ENCODE measurements around the gene ARHGAP24. TPM values are rescaled to one million over a fixed set of nuclear protein-coding genes. Genes with fewer than 3 reads are reported as not detected.

ARHGAP24 gene
- total RNA-seq, 1 experiment from 2014 or later = 1.3 TPM

DNA sequence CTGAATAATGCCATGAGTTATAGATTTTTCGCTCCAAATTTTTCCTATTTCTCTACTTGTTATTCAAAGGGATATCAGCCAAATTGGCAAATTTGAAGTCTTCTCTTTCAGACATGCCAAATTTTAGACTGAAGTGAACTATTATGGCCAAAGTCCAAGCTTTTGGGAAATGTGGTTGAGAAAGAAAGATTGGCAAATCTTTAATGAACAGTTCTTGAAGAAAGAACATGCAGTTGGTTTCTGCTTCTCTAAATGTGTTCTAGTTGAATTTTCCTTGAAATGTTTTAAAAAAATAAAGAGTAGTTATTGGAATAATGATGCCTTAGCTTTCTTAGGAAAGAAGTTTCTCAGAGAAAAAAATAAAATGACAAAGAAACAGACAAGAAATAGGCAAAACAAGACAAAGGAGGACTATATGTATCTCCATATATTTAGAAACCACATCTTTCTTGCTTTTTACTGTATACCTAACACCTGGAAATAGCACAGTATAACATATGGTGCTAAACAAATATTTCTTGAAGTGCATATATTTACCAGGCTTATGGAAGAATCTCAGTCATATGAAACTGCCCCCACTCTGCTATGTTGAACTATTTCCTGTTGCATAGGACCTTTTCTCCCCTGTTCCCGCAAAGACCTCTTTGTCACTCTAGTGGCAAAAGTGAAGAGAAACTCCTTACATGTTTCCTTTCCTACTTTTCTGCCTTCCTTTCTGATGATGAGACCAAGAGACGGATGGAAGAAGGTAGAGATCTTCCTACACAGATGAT lies 250.0 kb downstream of the ARHGAP24 start:
- BruUV-seq (replicated peaks) = no TSS peak
- no peak overlapping the region for H3K9ac ChIP-seq (ENCODE audit: low read length)
- CTCF ChIA-PET = no interaction called here
- ATAC-seq = no peak
- DNase-seq (ENCODE audit: low read depth, low spot score) = no peak
- no peak overlapping the region for H2AFZ ChIP-seq (ENCODE audit: low read depth, low read length, poor library complexity, severe bottlenecking)
- no peak overlapping the region for H3K27ac ChIP-seq (ENCODE audit: low read depth, low read length)
- POLR2A ChIA-PET = no interaction called here
- no peak overlapping the region for H3K4me3 ChIP-seq (replicated peaks in 1 of 2; ENCODE audit: low read depth in 1 of 2, low read length in 2 of 2)
- H3K27me3 ChIP-seq (ENCODE audit: insufficient read depth, low read length) = no peaks in the 10 kb centered on the region
- TF ChIP-seq CBX3 (IDR thresholded peaks at IDR 0.05; ENCODE audit: low read depth) (no peak), SRF (IDR thresholded peaks at IDR 0.05; ENCODE audit: low read depth) (no peak), YY1 (IDR thresholded peaks at IDR 0.05; ENCODE audit: extremely low read depth, insufficient replicate concordance, low read depth, low read length) (no peak), SP1 (IDR thresholded peaks at IDR 0.05; ENCODE audit: low read depth) (no peak)
- TF ChIP-seq, protein P1, sequence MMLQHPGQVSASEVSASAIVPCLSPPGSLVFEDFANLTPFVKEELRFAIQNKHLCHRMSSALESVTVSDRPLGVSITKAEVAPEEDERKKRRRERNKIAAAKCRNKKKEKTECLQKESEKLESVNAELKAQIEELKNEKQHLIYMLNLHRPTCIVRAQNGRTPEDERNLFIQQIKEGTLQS (IDR thresholded peaks at IDR 0.05) = no peak
- no peaks in the 10 kb centered on the region for H3K36me3 ChIP-seq (ENCODE audit: control insufficient read depth in 1 of 2, insufficient read depth in 2 of 2, low read length in 2 of 2)
- H3K4me2 ChIP-seq (ENCODE audit: low read length) = no peak overlapping the region
- H3K4me1 ChIP-seq (ENCODE audit: control insufficient read depth in 1 of 2, insufficient read depth in 2 of 2, low read length in 2 of 2) = peaks cover 0 to 7% of the 10 kb centered on the region in 2 experiments; a peak in 2 of 4 replicates
- H3K9me2 ChIP-seq (ENCODE audit: insufficient read depth) = no peaks in the 10 kb centered on the region
- RAD21 ChIA-PET (ENCODE audit: low non-redundant PET in 1 of 2, low total read pairs in 2 of 2, uncharacterized antibody in 2 of 2, unreplicated experiment in 2 of 2) = no interaction called here
- intact Hi-C loops (cut with micrococcal nuclease) = no loop called here
- H3K9me3 ChIP-seq (ENCODE audit: control insufficient read depth in 1 of 2, insufficient read depth in 1 of 2, low read depth in 1 of 2, low read length in 2 of 2) = no peaks in the 10 kb centered on the region
- no peaks in the 10 kb centered on the region for H3K79me2 ChIP-seq (ENCODE audit: insufficient read depth, low read length)
- no peaks in the 10 kb centered on the region for H4K20me1 ChIP-seq (ENCODE audit: insufficient read depth)

DNA sequence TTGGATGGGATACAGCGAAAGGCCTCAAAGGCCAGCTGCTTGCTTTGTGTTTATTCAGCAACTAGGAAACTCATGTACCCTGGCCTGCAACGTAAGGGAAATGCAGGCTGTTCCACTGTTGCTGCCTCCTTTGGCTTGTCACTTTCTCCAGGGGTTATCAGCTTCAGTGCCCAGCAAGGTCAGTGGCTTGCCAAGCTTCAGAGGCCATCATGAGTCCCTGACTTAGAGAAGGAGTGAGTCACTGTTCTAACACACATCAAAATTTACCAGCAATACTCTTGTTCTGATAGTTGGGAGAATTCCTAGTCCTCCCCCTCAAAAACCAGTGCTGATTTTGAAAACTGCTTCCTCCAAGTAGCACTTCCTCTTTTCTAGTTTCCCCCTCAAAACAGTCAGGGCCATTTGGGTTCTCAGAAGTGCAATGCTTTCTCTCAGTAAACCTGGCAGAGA lies 250.8 kb downstream of the ARHGAP24 start:
- no peak overlapping the region for H3K4me3 ChIP-seq (replicated peaks in 1 of 2; ENCODE audit: low read depth in 1 of 2, low read length in 2 of 2)
- no peak overlapping the region for H2AFZ ChIP-seq (ENCODE audit: low read depth, low read length, poor library complexity, severe bottlenecking)
- no TSS peak for BruUV-seq (replicated peaks)
- H4K20me1 ChIP-seq (ENCODE audit: insufficient read depth) = no peaks in the 10 kb centered on the region
- DNase-seq (ENCODE audit: low read depth, low spot score) = no peak
- ATAC-seq = no peak
- H3K27me3 ChIP-seq (ENCODE audit: insufficient read depth, low read length) = no peaks in the 10 kb centered on the region
- H3K79me2 ChIP-seq (ENCODE audit: insufficient read depth, low read length) = no peaks in the 10 kb centered on the region
- H3K9ac ChIP-seq (ENCODE audit: low read length) = no peak overlapping the region
- intact Hi-C loops (cut with micrococcal nuclease) = no loop called here
- H3K4me1 ChIP-seq (ENCODE audit: control insufficient read depth in 1 of 2, insufficient read depth in 2 of 2, low read length in 2 of 2) = peaks cover 0 to 1% of the 10 kb centered on the region in 2 experiments; a peak in 1 of 4 replicates
- H3K9me3 ChIP-seq (ENCODE audit: control insufficient read depth in 1 of 2, insufficient read depth in 1 of 2, low read depth in 1 of 2, low read length in 2 of 2) = no peaks in the 10 kb centered on the region
- H3K36me3 ChIP-seq (ENCODE audit: control insufficient read depth in 1 of 2, insufficient read depth in 2 of 2, low read length in 2 of 2) = no peaks in the 10 kb centered on the region
- CTCF ChIA-PET = no interaction called here
- no peak overlapping the region for H3K27ac ChIP-seq (ENCODE audit: low read depth, low read length)
- H3K9me2 ChIP-seq (ENCODE audit: insufficient read depth) = no peaks in the 10 kb centered on the region
- RAD21 ChIA-PET (ENCODE audit: low non-redundant PET in 1 of 2, low total read pairs in 2 of 2, uncharacterized antibody in 2 of 2, unreplicated experiment in 2 of 2) = no interaction called here
- H3K4me2 ChIP-seq (ENCODE audit: low read length) = no peak overlapping the region
- POLR2A ChIA-PET = no interaction called here
- TF ChIP-seq EZH2phosphoT487 (IDR thresholded peaks at IDR 0.05; ENCODE audit: borderline replicate concordance) (no peak), ZNF274 (IDR thresholded peaks at IDR 0.05; ENCODE audit: low read depth, low read length) (no peak), SP1 (IDR thresholded peaks at IDR 0.05; ENCODE audit: low read depth) (no peak), YY1 (IDR thresholded peaks at IDR 0.05; ENCODE audit: extremely low read depth, insufficient replicate concordance, low read depth, low read length) (no peak), EZH2 (IDR thresholded peaks at IDR 0.05) (no peak), CBX3 (IDR thresholded peaks at IDR 0.05; ENCODE audit: low read depth) (no peak), SIN3A (IDR thresholded peaks at IDR 0.05; ENCODE audit: low read depth) (no peak), ZFX (IDR thresholded peaks at IDR 0.05) (no peak), POLR2A (IDR thresholded peaks at IDR 0.05; ENCODE audit: borderline replicate concordance, extremely low read depth, insufficient read depth, insufficient read length) (no peak), RAD21 (IDR thresholded peaks at IDR 0.05; ENCODE audit: low read depth) (no peak), FOSL1 (IDR thresholded peaks at IDR 0.05; ENCODE audit: low read depth) (no peak)
- TF ChIP-seq, protein P2, sequence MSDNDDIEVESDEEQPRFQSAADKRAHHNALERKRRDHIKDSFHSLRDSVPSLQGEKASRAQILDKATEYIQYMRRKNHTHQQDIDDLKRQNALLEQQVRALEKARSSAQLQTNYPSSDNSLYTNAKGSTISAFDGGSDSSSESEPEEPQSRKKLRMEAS (IDR thresholded peaks at IDR 0.05) = no peak
- TF ChIP-seq, protein P3, sequence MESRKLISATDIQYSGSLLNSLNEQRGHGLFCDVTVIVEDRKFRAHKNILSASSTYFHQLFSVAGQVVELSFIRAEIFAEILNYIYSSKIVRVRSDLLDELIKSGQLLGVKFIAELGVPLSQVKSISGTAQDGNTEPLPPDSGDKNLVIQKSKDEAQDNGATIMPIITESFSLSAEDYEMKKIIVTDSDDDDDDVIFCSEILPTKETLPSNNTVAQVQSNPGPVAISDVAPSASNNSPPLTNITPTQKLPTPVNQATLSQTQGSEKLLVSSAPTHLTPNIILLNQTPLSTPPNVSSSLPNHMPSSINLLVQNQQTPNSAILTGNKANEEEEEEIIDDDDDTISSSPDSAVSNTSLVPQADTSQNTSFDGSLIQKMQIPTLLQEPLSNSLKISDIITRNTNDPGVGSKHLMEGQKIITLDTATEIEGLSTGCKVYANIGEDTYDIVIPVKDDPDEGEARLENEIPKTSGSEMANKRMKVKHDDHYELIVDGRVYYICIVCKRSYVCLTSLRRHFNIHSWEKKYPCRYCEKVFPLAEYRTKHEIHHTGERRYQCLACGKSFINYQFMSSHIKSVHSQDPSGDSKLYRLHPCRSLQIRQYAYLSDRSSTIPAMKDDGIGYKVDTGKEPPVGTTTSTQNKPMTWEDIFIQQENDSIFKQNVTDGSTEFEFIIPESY (IDR thresholded peaks at IDR 0.05; ENCODE audit: extremely low read depth, insufficient replicate concordance, low read length) = no peak
- TF ChIP-seq, protein P1 (IDR thresholded peaks at IDR 0.05) = no peak
